GM12878 (cell line): ENCODE results near the gene CIROP. TPM values are rescaled to one million over a fixed set of nuclear protein-coding genes. Genes with fewer than 3 reads are reported as not detected.

Experiments used
- ETV6 ChIP-seq, 2 experiments: fragments of 450-650 bp in 1 of 2; IDR thresholded peaks in 1 of 2; conservative IDR thresholded peaks in 1 of 2; 2 replicates each; pipeline ENCODE4 v1.6.1; 2014; ENCODE audit warnings: antibody characterized with exemption in 1 of 2, borderline replicate concordance in 1 of 2, low read depth in 1 of 2, mild to moderate bottlenecking in 1 of 2, moderate library complexity in 1 of 2
- PRDM15 ChIP-seq: fragments of 450-650 bp; formaldehyde crosslinking; IDR thresholded peaks from 2 replicates; pipeline ENCODE4 v1.4.0; 2020; ENCODE audit warnings: mild to moderate bottlenecking, moderate library complexity
- SPI1 ChIP-seq: IDR thresholded peaks from 2 replicates; pipeline ENCODE4 v1.6.1; 2011; ENCODE audit warnings: low read depth, mild to moderate bottlenecking, low read length, moderate library complexity, borderline replicate concordance; ENCODE audit not compliant: insufficient read depth
- ZNF384 ChIP-seq: IDR thresholded peaks from 2 replicates; pipeline ENCODE4 v1.6.1; 2012; ENCODE audit warnings: low read depth, mild to moderate bottlenecking, low read length, improper control_type of control experiment, borderline replicate concordance
- polyA plus RNA-seq, 11 experiments: library from polyadenylated mRNA; depleted of rRNA in 4 of 11; unstranded in 6 of 11; stranded (reverse) in 5 of 11; fragments of >200 nt; fragmentation: Nextera tagmentation in 4 of 11; fragmentation: Illumina TruSeq in 1 of 11; extraction: Ambion mirVana in 4 of 11; extraction: Trizol in 1 of 11; gene quantifications; 1 replicate in 1 of 11; 2 replicates in 10 of 11; pipeline versions ENCODE4 v1.2.1 to v1.2.3, GENCODE V29; 2011 to 2016; ENCODE audit warnings: inconsistent platforms in 2 of 11, missing spikeins in 2 of 11, low read depth in 1 of 11
- total RNA-seq, 4 experiments: library from RNA; depleted of rRNA in 3 of 4; stranded (reverse); fragments of >200 nt in 3 of 4; fragmentation: Illumina TruSeq in 1 of 4; extraction: Trizol in 1 of 4; gene quantifications; 2 replicates each; pipeline versions ENCODE4 v1.2.1 to v1.2.3, GENCODE V29; 2013 to 2021

The CIROP gene
- total and polyA plus RNA-seq, 10 of the 15 experiments (the other 5 are each of a cell fraction or from before 2014, with no cell fraction given): not detected

DNA sequence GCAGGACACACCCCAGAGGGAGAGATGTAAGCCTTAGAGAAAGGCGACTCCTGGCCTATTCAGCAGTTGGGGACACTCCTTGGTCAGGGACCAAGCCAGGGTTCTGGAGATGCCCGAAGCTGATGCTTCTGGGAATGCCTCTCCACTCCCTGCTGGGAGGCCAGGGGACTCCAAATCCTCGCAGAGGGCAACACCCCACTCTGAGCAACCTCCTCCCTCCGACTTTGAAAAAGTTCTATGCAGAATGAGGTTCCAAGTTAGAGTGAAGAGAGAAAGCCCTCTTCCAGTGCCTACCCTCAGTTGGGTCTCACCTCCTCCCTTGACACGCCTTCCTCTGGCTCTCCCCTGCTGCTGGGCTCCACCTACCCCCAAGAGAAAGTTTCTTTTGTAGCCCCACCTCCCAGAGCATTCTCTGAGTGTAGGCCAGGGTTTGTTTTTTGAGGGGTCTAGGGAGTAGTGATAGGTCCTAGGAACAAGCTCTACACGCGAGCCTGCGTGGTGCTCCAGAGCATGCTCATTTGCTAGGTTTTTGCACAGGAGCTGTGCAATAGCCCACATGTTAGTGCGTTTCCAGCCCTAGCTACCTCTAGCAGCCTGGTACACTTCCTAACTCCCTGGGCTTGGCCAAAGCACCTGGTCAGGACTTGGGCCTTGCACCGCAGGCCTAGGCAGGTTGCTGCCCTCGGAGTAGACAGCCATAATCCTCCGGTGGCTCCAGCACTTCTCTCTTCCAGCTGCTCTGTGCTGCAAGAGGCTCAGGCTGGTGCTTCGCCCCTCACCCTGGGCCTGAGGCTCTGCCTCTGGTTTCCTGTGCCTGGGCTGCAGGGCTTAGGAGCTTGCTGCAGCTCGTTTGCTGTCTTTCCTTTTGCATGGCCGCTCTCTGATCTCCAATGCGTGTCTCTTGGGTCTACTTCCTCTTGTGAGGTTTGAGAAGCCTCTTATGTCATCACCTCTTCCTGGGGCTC lies 14.9 kb upstream of the CIROP start (continued):
- TF ChIP-seq PRDM15 (CRISPR knock-in tag) (no peak), ETV6 (conservative IDR thresholded peaks at IDR 0.05 in 1 of 2, IDR thresholded peaks at IDR 0.05 in 1 of 2; ENCODE audit: borderline replicate concordance in 1 of 2, low read depth in 1 of 2) (peak in 1 of 2 experiments; percentile 74; a peak in 1 of 4 replicates), ZNF384 (no peak), SPI1 (peak; percentile 18; the same call in 1 of the 2 replicates)
